Measurements from ENCODE around the gene PPP2R5B. TPM values are rescaled to one million over a fixed set of nuclear protein-coding genes. Genes with fewer than 3 reads are reported as not detected.
"Not testable (repeated sequence)": the region's sequence is repeated elsewhere in the genome, so short reads cannot be mapped to it uniquely, and the experiment has no call there.

Gene PPP2R5B
- total RNA-seq, 2 donors from 2014 or later = 32.6 to 35.6 TPM

- peaks cover 0 to 9% of the 10 kb centered on the region in 2 donors for H3K27me3 Mint-ChIP-seq
- ATAC-seq (peak; percentile 81 to 88), DNase-seq (ENCODE audit: low spot score) (peak; percentile 89)
- peak within 1 kb of the TSS in 1 of 2 donors; percentile 28 for H3K27ac Mint-ChIP-seq
- peak within 1 kb of the TSS; percentile 34 for H3K4me3 Mint-ChIP-seq
- H3K9me3 Mint-ChIP-seq = no peaks in the 10 kb centered on the region
- H3K4me1 Mint-ChIP-seq (ENCODE audit: low read depth in 2 of 2) = peaks cover 0 to 7% of the 10 kb centered on the region in 2 donors
- H3K36me3 Mint-ChIP-seq = no peaks in the 10 kb centered on the region
These were observed 47.1 kb downstream of the PPP2R5B start, which contains the start of gene MAJIN for GRCh38 chr11:64971421-64972233. TSS of gene MAJIN (minus strand) at chr11:64972108. CDS start at chr11:64959405, 12,703 bp downstream.

GRCh38 chr11:64974124-64974523 lies 49.6 kb downstream of the PPP2R5B start:
- Mint-ChIP-seq H3K9me3 (no peaks in the 10 kb centered on the region), H3K4me3 (no peak overlapping the region), H3K36me3 (no peaks in the 10 kb centered on the region), H3K27me3 (peaks cover 0 to 9% of the 10 kb centered on the region in 2 donors), H3K4me1 (ENCODE audit: low read depth in 2 of 2) (peaks cover 0 to 7% of the 10 kb centered on the region in 2 donors), H3K27ac (no peak overlapping the region)
- ATAC-seq (no peak), DNase-seq (ENCODE audit: low spot score) (no peak)

- H3K4me1 Mint-ChIP-seq (ENCODE audit: low read depth in 2 of 2) = peaks cover 0 to 7% of the 10 kb centered on the region in 2 donors
- peaks cover 0 to 13% of the 10 kb centered on the region in 2 donors for H3K27me3 Mint-ChIP-seq
- H3K9me3 Mint-ChIP-seq = no peaks in the 10 kb centered on the region
- H3K36me3 Mint-ChIP-seq = no peaks in the 10 kb centered on the region
- DNase-seq (ENCODE audit: low spot score) (no peak), ATAC-seq (peak in 1 of 2 donors; percentile 41)
- no peak overlapping the region for H3K4me3 Mint-ChIP-seq
- no peak overlapping the region for H3K27ac Mint-ChIP-seq
These were observed 52.2 kb downstream of the PPP2R5B start for GRCh38 chr11:64976651-64977050.

GRCh38 chr11:64983339-64983738 lies 58.9 kb downstream of the PPP2R5B start:
- not testable (repeated sequence) for ATAC-seq; DNase-seq (ENCODE audit: low spot score); H3K4me1 Mint-ChIP-seq (ENCODE audit: low read depth in 2 of 2); H3K9me3 Mint-ChIP-seq; H3K4me3 Mint-ChIP-seq; H3K36me3 Mint-ChIP-seq; H3K27ac Mint-ChIP-seq
- peaks cover 7 to 21% of the 10 kb centered on the region in 2 donors for H3K27me3 Mint-ChIP-seq

Other genes starting within 250 kb of the PPP2R5B start
- 1 to 10 TPM in 1 of 2 donors, under 1 TPM in 1; 0.74 to 1.3 TPM for gene NRXN2, start 201.5 kb upstream of the PPP2R5B start, total RNA-seq
- gene RASGRP2, start 180.5 kb upstream of the PPP2R5B start, total RNA-seq = 10 to 100 TPM; 13.6 to 27.7 TPM
- 1 to 10 TPM; 4.7 to 5.6 TPM for gene PYGM, start 164.7 kb upstream of the PPP2R5B start, total RNA-seq
- 100 to 1,000 TPM; 376 to 425 TPM for gene SF1, start 146.1 kb upstream of the PPP2R5B start, total RNA-seq
- gene MAP4K2, start 121.5 kb upstream of the PPP2R5B start, total RNA-seq = 10 to 100 TPM; 17.6 to 47.1 TPM
- 10 to 100 TPM; 32.6 to 53.5 TPM for gene MEN1, start 114.1 kb upstream of the PPP2R5B start, total RNA-seq
- 1 to 10 TPM in 1 of 2 donors, under 1 TPM in 1; 0.59 to 1.9 TPM for gene CDC42BPG, start 80.0 kb upstream of the PPP2R5B start, total RNA-seq
- 100 to 1,000 TPM; 202 to 235 TPM for gene EHD1, start 46.1 kb upstream of the PPP2R5B start, total RNA-seq
- gene ATG2A, start 7.5 kb upstream of the PPP2R5B start, total RNA-seq = 10 to 100 TPM; 24.1 to 31.9 TPM
- gene GPHA2, start 11.2 kb downstream of the PPP2R5B start, total RNA-seq = not detected
- not detected for gene MAJIN, start 47.4 kb downstream of the PPP2R5B start, total RNA-seq
- gene BATF2, start 72.3 kb downstream of the PPP2R5B start, total RNA-seq = not detected
- 10 to 100 TPM; 29.4 to 50.5 TPM for gene ARL2, start 89.5 kb downstream of the PPP2R5B start, total RNA-seq
- gene SNX15, start 102.8 kb downstream of the PPP2R5B start, total RNA-seq = 10 to 100 TPM; 14.1 to 28.2 TPM
- 10 to 100 TPM in 1 of 2 donors, 1 to 10 TPM in 1; 7.6 to 18.5 TPM for gene SAC3D1, start 116.5 kb downstream of the PPP2R5B start, total RNA-seq
- 10 to 100 TPM; 14.2 to 34.7 TPM for gene NAALADL1, start 133.9 kb downstream of the PPP2R5B start, total RNA-seq
- 100 to 1,000 TPM in 1 of 2 donors, 10 to 100 TPM in 1; 59.2 to 140 TPM for gene CDCA5, start 159.4 kb downstream of the PPP2R5B start, total RNA-seq
- gene ZFPL1, start 159.5 kb downstream of the PPP2R5B start, total RNA-seq = 10 to 100 TPM; 34.1 to 36.5 TPM
- gene VPS51, start 171.5 kb downstream of the PPP2R5B start, total RNA-seq = 100 to 1,000 TPM; 132 to 149 TPM
- 10 to 100 TPM; 18.6 to 30.7 TPM for gene TM7SF2, start 187.2 kb downstream of the PPP2R5B start, total RNA-seq
- gene ZNHIT2, start 193.0 kb downstream of the PPP2R5B start, total RNA-seq = 10 to 100 TPM in 1 of 2 donors, 1 to 10 TPM in 1; 9.8 to 23.7 TPM
- 100 to 1,000 TPM; 681 to 986 TPM for gene FAU, start 197.4 kb downstream of the PPP2R5B start, total RNA-seq
- gene MRPL49, start 197.6 kb downstream of the PPP2R5B start, total RNA-seq = 10 to 100 TPM; 77.8 to 80.4 TPM
- 10 to 100 TPM; 78.8 to 80.1 TPM for gene SYVN1, start 209.8 kb downstream of the PPP2R5B start, total RNA-seq
- gene SPDYC, start 245.5 kb downstream of the PPP2R5B start, total RNA-seq = not detected

Data from natural killer cell treated with Interleukin-12 subunit alpha and Interleukin-12 subunit beta and Interleukin-15 and Interleukin-18, amount 100 ng/mL, for 72 hours (primary cell).